Upper lobe of left lung (tissue), 4 donors: ENCODE results near the gene SYNE2.

Experiments used
- CTCF ChIP-seq, 6 experiments: fragments of 450-650 bp in 4 of 6; fragments of 200-600 bp in 2 of 6; sonication (generic) in 2 of 6; IDR thresholded peaks; one replicate each; pipeline ENCODE4 v1.5.1; 2016 to 2019; ENCODE audit warnings: antibody characterized with exemption in 6 of 6
- EP300 ChIP-seq, 4 donors: sonication (generic); formaldehyde crosslinking; IDR thresholded peaks; one replicate each; pipeline ENCODE4 v1.5.1; 2017; ENCODE audit warnings: antibody characterized with exemption in 4 of 4, control low read depth in 2 of 4
- POLR2A ChIP-seq, 4 donors: fragments of 450-650 bp; IDR thresholded peaks; one replicate each; pipeline ENCODE4 v1.5.1; 2016 to 2017; ENCODE audit warnings: antibody characterized with exemption in 4 of 4, mild to moderate bottlenecking in 2 of 4
- POLR2AphosphoS5 ChIP-seq, 2 donors: sonication (generic); formaldehyde crosslinking; IDR thresholded peaks; one replicate each; pipeline ENCODE4 v1.5.1; 2017; ENCODE audit warnings: antibody characterized with exemption in 2 of 2

GRCh38 chr14:63881926-63882325 lies 29.1 kb downstream of the SYNE2 start:
- TF ChIP-seq CTCF (IDR thresholded peaks at IDR 0.05) (no peak), POLR2AphosphoS5 (IDR thresholded peaks at IDR 0.05) (no peak), EP300 (IDR thresholded peaks at IDR 0.05) (no peak), POLR2A (IDR thresholded peaks at IDR 0.05) (no peak)
